ENCODE measurements around the gene CATSPERD.

GRCh38 chr19:5811117-5811516 is 90.7 kb downstream of the CATSPERD start:
- no peak for TF ChIP-seq GATA3 (IDR thresholded peaks at IDR 0.05; ENCODE audit: low read depth, low read length)
- TF ChIP-seq GATA2 (IDR thresholded peaks at IDR 0.05; ENCODE audit: low read depth, low read length) = no peak
